ENCODE data around the gene SIN3B.

DNA sequence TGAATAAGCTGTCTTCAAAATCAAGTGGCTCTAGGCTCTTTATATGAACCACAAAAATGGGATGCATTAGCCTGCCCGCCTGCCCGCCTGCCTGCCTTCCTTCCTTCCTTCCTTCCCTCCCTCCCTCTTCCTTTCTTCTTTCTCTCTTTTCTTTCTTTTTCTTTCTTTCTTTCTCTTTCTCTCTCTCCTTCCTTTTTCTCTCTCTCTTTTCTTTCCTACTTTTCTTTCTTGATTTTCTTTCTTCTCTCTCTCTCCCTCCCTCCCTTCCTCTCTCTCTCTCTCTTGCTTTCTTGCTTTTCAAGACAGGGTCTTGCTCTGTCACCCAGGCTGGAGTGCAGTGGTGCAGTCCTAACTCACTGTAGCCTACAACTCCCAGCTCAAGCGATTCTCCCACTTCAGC is 86.5 kb downstream of the SIN3B start:
- TF ChIP-seq, protein P1, sequence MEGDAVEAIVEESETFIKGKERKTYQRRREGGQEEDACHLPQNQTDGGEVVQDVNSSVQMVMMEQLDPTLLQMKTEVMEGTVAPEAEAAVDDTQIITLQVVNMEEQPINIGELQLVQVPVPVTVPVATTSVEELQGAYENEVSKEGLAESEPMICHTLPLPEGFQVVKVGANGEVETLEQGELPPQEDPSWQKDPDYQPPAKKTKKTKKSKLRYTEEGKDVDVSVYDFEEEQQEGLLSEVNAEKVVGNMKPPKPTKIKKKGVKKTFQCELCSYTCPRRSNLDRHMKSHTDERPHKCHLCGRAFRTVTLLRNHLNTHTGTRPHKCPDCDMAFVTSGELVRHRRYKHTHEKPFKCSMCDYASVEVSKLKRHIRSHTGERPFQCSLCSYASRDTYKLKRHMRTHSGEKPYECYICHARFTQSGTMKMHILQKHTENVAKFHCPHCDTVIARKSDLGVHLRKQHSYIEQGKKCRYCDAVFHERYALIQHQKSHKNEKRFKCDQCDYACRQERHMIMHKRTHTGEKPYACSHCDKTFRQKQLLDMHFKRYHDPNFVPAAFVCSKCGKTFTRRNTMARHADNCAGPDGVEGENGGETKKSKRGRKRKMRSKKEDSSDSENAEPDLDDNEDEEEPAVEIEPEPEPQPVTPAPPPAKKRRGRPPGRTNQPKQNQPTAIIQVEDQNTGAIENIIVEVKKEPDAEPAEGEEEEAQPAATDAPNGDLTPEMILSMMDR (conservative IDR thresholded peaks at IDR 0.05), result no peak
- TF ChIP-seq EZH2 (IDR thresholded peaks at IDR 0.05; ENCODE audit: low read depth), result no peak
